HCT116 (cell line): ENCODE measurements around the gene ZDHHC14. TPM values are rescaled to one million over a fixed set of nuclear protein-coding genes. Genes with fewer than 3 reads are reported as not detected.

Experiments
- ATAC-seq: fragments of 200-7000 bp; cut with Tn5 transposase; 2 replicates; pipeline ENCODE4 v1.9.1; 2020; ENCODE audit warnings: mild to moderate bottlenecking, moderate library complexity
- BruUV-seq: library from RNA; stranded (reverse); fragments of 400-500 nt; replicated peaks from 2 replicates; lab custom pipeline; 2021; lab: Mats Ljungman, UMichigan
- CTCF ChIA-PET: fragments of 300-600 bp; sonication (Branson Sonifier 250); formaldehyde crosslinking; loops from one replicate; lab custom pipeline; 2021; ENCODE audit warnings: antibody characterized with exemption; lab: Charles Lee
- POLR2A ChIA-PET: fragments of 300-600, 350-600 bp; sonication (Branson Sonifier 250); formaldehyde crosslinking; loops from one replicate; lab custom pipeline; 2021; ENCODE audit warnings: antibody characterized with exemption; lab: Charles Lee
- RAD21 ChIA-PET, 2 experiments: fragments of 300-600 bp; sonication (Branson Sonifier 250); formaldehyde crosslinking; loops; one replicate each; lab custom pipeline; 2023; ENCODE audit warnings: low total read pairs in 2 of 2; ENCODE audit not compliant: uncharacterized antibody in 2 of 2, unreplicated experiment in 2 of 2, low non-redundant PET in 1 of 2; lab: Charles Lee
- DNase-seq: peaks from one replicate; pipeline ENCODE4 v3.0.0-alpha.2; 2010; ENCODE audit warnings: low read depth, low spot score
- H2AFZ ChIP-seq: fragments of 200-600 bp; shearing (Covaris generic), sonication (generic); 2 replicates; pipeline ENCODE4 v1.6.1; 2017; ENCODE audit warnings: low read depth, mixed run types, mixed read lengths, antibody characterized with exemption, low read length; ENCODE audit not compliant: poor library complexity, severe bottlenecking
- H3K27ac ChIP-seq: 2 replicates; pipeline ENCODE4 v1.5.1; 2012; ENCODE audit warnings: low read depth, low read length
- H3K27me3 ChIP-seq: fragments of 200-600 bp; sonication (generic); 2 replicates; pipeline ENCODE4 v1.6.1; 2016; ENCODE audit warnings: mixed run types, low read length, mixed read lengths; ENCODE audit not compliant: insufficient read depth
- H3K36me3 ChIP-seq, 2 experiments: fragments of 200-500 bp in 1 of 2; fragments of 200-600 bp in 1 of 2; sonication (Bioruptor generic) in 1 of 2; sonication (generic) in 1 of 2; 2 replicates each; pipeline versions ENCODE4 v1.5.1 to v1.6.1; 2014 to 2016; ENCODE audit warnings: low read length in 2 of 2, inconsistent platforms in 1 of 2, mixed read lengths in 1 of 2, mixed run types in 1 of 2; ENCODE audit not compliant: insufficient read depth in 2 of 2, control insufficient read depth in 1 of 2
- H3K4me1 ChIP-seq, 2 experiments: fragments of 200-600 bp in 1 of 2; sonication (generic) in 1 of 2; 2 replicates each; pipeline versions ENCODE4 v1.5.1 to v1.6.1; 2012 to 2017; ENCODE audit warnings: low read length in 2 of 2, inconsistent platforms in 1 of 2, mild to moderate bottlenecking in 1 of 2, mixed read lengths in 1 of 2, mixed run types in 1 of 2, moderate library complexity in 1 of 2; ENCODE audit not compliant: insufficient read depth in 2 of 2, control insufficient read depth in 1 of 2
- H3K4me2 ChIP-seq: fragments of 200-600 bp; sonication (generic); 2 replicates; pipeline ENCODE4 v1.6.1; 2017; ENCODE audit warnings: mixed run types, low read length, mixed read lengths
- H3K4me3 ChIP-seq, 2 experiments: fragments of 200-600 bp in 1 of 2; sonication (generic) in 1 of 2; replicated peaks in 1 of 2; 2 replicates each; pipeline ENCODE4 v1.5.1; 2011 to 2016; ENCODE audit warnings: low read length in 2 of 2, control low read depth in 1 of 2, low read depth in 1 of 2, mild to moderate bottlenecking in 1 of 2, mixed read lengths in 1 of 2, mixed run types in 1 of 2
- H3K79me2 ChIP-seq: fragments of 200-600 bp; sonication (generic); 2 replicates; pipeline ENCODE4 v1.6.1; 2017; ENCODE audit warnings: mild to moderate bottlenecking, mixed run types, low read length, moderate library complexity, mixed read lengths; ENCODE audit not compliant: insufficient read depth
- H3K9ac ChIP-seq: fragments of 200-600 bp; sonication (generic); 2 replicates; pipeline ENCODE4 v1.6.1; 2016; ENCODE audit warnings: low read length, mixed read lengths
- H3K9me2 ChIP-seq: fragments of 200-600 bp; sonication (generic), shearing (Covaris generic); 2 replicates; pipeline ENCODE4 v1.6.1; 2017; ENCODE audit warnings: mixed run types, mild to moderate bottlenecking, moderate library complexity; ENCODE audit not compliant: insufficient read depth
- H3K9me3 ChIP-seq, 2 experiments: fragments of 200-500 bp in 1 of 2; fragments of 200-600 bp in 1 of 2; sonication (Bioruptor generic) in 1 of 2; sonication (generic) in 1 of 2; 2 replicates each; pipeline ENCODE4 v1.6.1; 2014 to 2017; ENCODE audit warnings: low read length in 2 of 2, mixed read lengths in 2 of 2, inconsistent platforms in 1 of 2, low read depth in 1 of 2, mild to moderate bottlenecking in 1 of 2, mixed run types in 1 of 2, moderate library complexity in 1 of 2; ENCODE audit not compliant: control insufficient read depth in 1 of 2, insufficient read depth in 1 of 2
- H4K20me1 ChIP-seq: fragments of 200-600 bp; sonication (generic), shearing (Covaris generic); 2 replicates; pipeline ENCODE4 v1.6.1; 2017; ENCODE audit warnings: mixed run types, mild to moderate bottlenecking, moderate library complexity; ENCODE audit not compliant: insufficient read depth
- EZH2phosphoT487 ChIP-seq: fragments of 200-600 bp; IDR thresholded peaks from 2 replicates; pipeline ENCODE4 v1.6.1; 2018; ENCODE audit warnings: antibody characterized with exemption, borderline replicate concordance
- POLR2A ChIP-seq: IDR thresholded peaks from 2 replicates; pipeline ENCODE4 v1.7.0; 2011; ENCODE audit warnings: borderline replicate concordance; ENCODE audit not compliant: insufficient read depth, insufficient read length; ENCODE audit errors: extremely low read depth
- ZFX ChIP-seq: fragments of 450-650 bp; IDR thresholded peaks from 2 replicates; pipeline ENCODE4 v1.6.1; 2017
- intact Hi-C: fragments of 100-400 bp; cut with micrococcal nuclease; formaldehyde crosslinking; loops from 2 replicates; pipeline ENCODE4 v1.10.0; 2022
- total RNA-seq: library from RNA; stranded (reverse); gene quantifications from one replicate; pipeline ENCODE4 v1.2.1, GENCODE V29; 2021; ENCODE audit not compliant: unreplicated experiment

The ZDHHC14 gene
- total RNA-seq, 1 experiment from 2014 or later = 5.3 TPM

DNA sequence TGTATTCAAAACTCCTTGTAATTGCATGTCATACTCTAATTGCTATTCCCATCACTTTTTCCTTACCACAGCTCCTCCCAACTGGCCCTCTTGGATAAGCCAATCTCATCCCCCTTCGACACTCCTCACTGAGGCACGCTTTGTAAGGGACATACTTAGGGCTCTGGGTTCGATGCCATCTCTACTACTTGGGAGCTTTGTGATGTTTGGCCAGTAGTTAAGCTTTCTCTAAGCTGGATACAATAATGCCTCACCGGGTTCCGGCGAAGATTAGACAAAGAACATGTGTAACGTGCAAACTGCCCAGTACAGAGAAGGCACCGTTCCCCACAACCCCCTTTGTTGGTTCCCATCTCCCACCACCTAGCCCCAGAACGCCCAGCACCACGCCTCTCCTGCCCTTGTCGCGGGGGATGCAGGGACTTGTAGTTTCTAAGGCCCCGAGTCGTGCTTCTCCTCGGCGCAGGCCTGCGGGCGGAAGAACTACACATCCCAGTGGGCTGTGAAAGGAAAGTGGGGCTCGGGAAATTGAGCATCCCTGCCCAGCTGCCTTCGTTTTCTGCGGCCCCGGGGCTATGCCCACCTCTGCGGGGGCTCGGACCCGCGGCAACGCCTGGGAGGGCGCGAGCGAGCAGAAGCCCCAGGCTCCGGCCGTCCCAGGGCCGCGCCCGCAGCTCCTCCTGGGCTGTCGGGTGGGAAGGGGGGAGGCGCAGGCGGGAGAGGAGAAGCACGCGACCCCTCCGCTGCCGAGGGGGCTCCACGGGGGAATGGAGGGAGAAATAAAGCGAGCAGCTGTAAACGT lies 1.1 kb upstream of the ZDHHC14 start (continued):
- peak; percentile 52 for TF ChIP-seq POLR2A
- TF ChIP-seq, all 23 proteins: peak for 6

DNA sequence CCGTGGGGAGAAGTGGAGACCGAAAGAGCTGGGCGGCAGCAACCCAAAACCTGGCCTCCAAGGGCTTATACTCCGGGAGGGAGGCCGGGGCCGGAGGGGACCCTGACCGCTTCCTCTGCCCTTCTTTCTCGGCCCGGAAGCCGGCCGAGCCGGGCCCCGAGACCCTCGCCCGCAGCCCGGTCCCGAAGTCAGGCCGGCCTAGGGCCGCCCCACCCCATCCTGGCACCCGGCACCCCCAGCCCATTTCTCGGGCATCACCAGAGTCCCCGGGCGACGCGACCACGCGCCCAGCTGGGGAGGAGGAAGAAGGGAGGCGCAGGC lies 572 bp upstream of the ZDHHC14 start:
- Histone ChIP-seq H3K79me2 (peaks cover 19% of the 10 kb centered on the region; the same call in 1 of the 2 replicates), H3K4me2 (peak overlapping the region; percentile 94), H3K9ac (peak overlapping the region; percentile 76), H3K4me1 (peaks cover 6 to 18% of the 10 kb centered on the region in 2 experiments; a peak in 3 of 4 replicates), H3K4me3 (peak overlapping the region; percentile 75 to 86), H2AFZ (no peak overlapping the region), H3K27me3 (no peaks in the 10 kb centered on the region), H3K9me2 (no peaks in the 10 kb centered on the region), H4K20me1 (no peaks in the 10 kb centered on the region), H3K27ac (peak overlapping the region; percentile 84), H3K9me3 (no peaks in the 10 kb centered on the region), H3K36me3 (no peaks in the 10 kb centered on the region)
- TF ChIP-seq ZFX = 0 out of 2 replicates have a peak, but pooled peaks have one; percentile 44
- TF ChIP-seq EZH2phosphoT487 = no peak
- BruUV-seq = no TSS peak
- ChIA-PET CTCF (interaction anchor here (0.6 to 1.4 kb wide), 2 partner anchors 11 to 65 kb away, joined by 3 read pairs; no protein-coding TSS in a partner anchor), POLR2A (interaction anchor here (1.0 to 1.8 kb wide), 3 partner anchors 9 to 57 kb away, joined by 3 to 8 read pairs (median 6); partner anchors contain the start of gene TMEM242), RAD21 (interaction anchor here in 1 of 2 experiments (0.6 kb wide), 1 partner anchor 41 kb away, joined by 3 read pairs; no protein-coding TSS in a partner anchor)
- ATAC-seq (peak; percentile 20; the same call in 1 of the 2 replicates), DNase-seq (no peak)
- intact Hi-C loops = loop anchor here (5.0 kb wide), 1 partner anchor 232 kb away; no protein-coding TSS in a partner anchor
